CD14-positive monocyte (primary cell): ENCODE measurements around the gene RBM44. TPM values are rescaled to one million over a fixed set of nuclear protein-coding genes. Genes with fewer than 3 reads are reported as not detected.

ENCODE experiments used
- DNase-seq, 3 donors: peaks; one replicate each; pipeline ENCODE4 v3.0.0-alpha.2; 2011 to 2022
- H2AFZ ChIP-seq: 2 replicates; pipeline ENCODE4 v1.6.0; 2012; ENCODE audit warnings: mild to moderate bottlenecking, low read depth, low read length, inconsistent platforms; ENCODE audit not compliant: insufficient read depth, poor library complexity, severe bottlenecking
- H3K27ac ChIP-seq, 2 donors: 1 replicate in 1 of 2; 2 replicates in 1 of 2; pipeline ENCODE4 v1.5.1; 2012 to 2013; ENCODE audit warnings: low read length in 2 of 2, control low read depth in 1 of 2, inconsistent platforms in 1 of 2, low read depth in 1 of 2, mild to moderate bottlenecking in 1 of 2
- H3K27me3 ChIP-seq, 2 donors: one replicate each; pipeline versions ENCODE4 v1.6.0 to v1.6.1; 2011 to 2013; ENCODE audit warnings: low read length in 2 of 2; ENCODE audit not compliant: control insufficient read depth in 2 of 2, insufficient read depth in 2 of 2
- H3K36me3 ChIP-seq, 2 donors: replicated peaks in 1 of 2; 1 replicate in 1 of 2; 2 replicates in 1 of 2; pipeline versions ENCODE4 v1.5.1 to v1.6.1; 2012 to 2013; ENCODE audit warnings: low read length in 2 of 2, control low read depth in 1 of 2, inconsistent platforms in 1 of 2, mild to moderate bottlenecking in 1 of 2; ENCODE audit not compliant: insufficient read depth in 2 of 2, control insufficient read depth in 1 of 2
- H3K4me1 ChIP-seq, 2 donors: 1 replicate in 1 of 2; 2 replicates in 1 of 2; pipeline versions ENCODE4 v1.5.1 to v1.6.1; 2012 to 2013; ENCODE audit warnings: low read length in 2 of 2, control low read depth in 1 of 2, inconsistent platforms in 1 of 2, mild to moderate bottlenecking in 1 of 2, moderate library complexity in 1 of 2; ENCODE audit not compliant: insufficient read depth in 2 of 2, control insufficient read depth in 1 of 2
- H3K4me2 ChIP-seq: replicated peaks from 2 replicates; pipeline ENCODE3; 2012; ENCODE audit warnings: low read length, moderate library complexity, mild to moderate bottlenecking; ENCODE audit not compliant: poor library complexity, severe bottlenecking; ENCODE audit errors: extremely low read depth
- H3K4me3 ChIP-seq, 3 experiments: fragments of 200-600 bp in 1 of 3; sonication (generic) in 1 of 3; replicated peaks in 1 of 3; 1 replicate in 2 of 3; 2 replicates in 1 of 3; pipeline ENCODE4 v1.5.1; 2011 to 2013; ENCODE audit warnings: low read length in 3 of 3, mild to moderate bottlenecking in 3 of 3, control low read depth in 2 of 3, low read depth in 2 of 3, inconsistent platforms in 1 of 3, moderate library complexity in 1 of 3
- H3K79me2 ChIP-seq: 2 replicates; pipeline ENCODE4 v1.6.0; 2012; ENCODE audit warnings: mild to moderate bottlenecking, control low read depth, inconsistent platforms, low read length, moderate library complexity; ENCODE audit not compliant: insufficient read depth
- H3K9ac ChIP-seq: 2 replicates; pipeline ENCODE4 v1.6.0; 2017; ENCODE audit warnings: low read length, mild to moderate bottlenecking; ENCODE audit not compliant: insufficient read depth, poor library complexity, severe bottlenecking
- H3K9me3 ChIP-seq, 2 donors: replicated peaks in 1 of 2; 1 replicate in 1 of 2; 2 replicates in 1 of 2; pipeline versions ENCODE4 v1.5.1 to v1.6.1; 2012 to 2013; ENCODE audit warnings: low read length in 2 of 2, control low read depth in 1 of 2; ENCODE audit not compliant: control insufficient read depth in 1 of 2, insufficient read depth in 1 of 2
- H4K20me1 ChIP-seq: 2 replicates; pipeline ENCODE4 v1.6.0; 2012; ENCODE audit warnings: mild to moderate bottlenecking, low read length, control low read depth, moderate library complexity; ENCODE audit not compliant: insufficient read depth
- H3K27ac Mint-ChIP-seq, 7 donors: one replicate each; pipeline ENCODE4 v1.8.0; 2020; ENCODE audit warnings: mild to moderate bottlenecking in 7 of 7, mixed read lengths in 7 of 7, moderate library complexity in 6 of 7, inconsistent platforms in 2 of 7
- H3K27me3 Mint-ChIP-seq, 3 donors: one replicate each; pipeline ENCODE4 v1.8.0; 2021 to 2022; ENCODE audit warnings: low read depth in 3 of 3, mild to moderate bottlenecking in 3 of 3, mixed read lengths in 3 of 3, moderate library complexity in 3 of 3, inconsistent platforms in 1 of 3
- H3K36me3 Mint-ChIP-seq, 2 donors: one replicate each; pipeline ENCODE4 v1.8.0; 2020; ENCODE audit warnings: mixed read lengths in 2 of 2, inconsistent platforms in 1 of 2, mild to moderate bottlenecking in 1 of 2
- H3K4me1 Mint-ChIP-seq: one replicate; pipeline ENCODE4 v1.8.0; 2020; ENCODE audit warnings: mild to moderate bottlenecking, mixed read lengths
- H3K4me3 Mint-ChIP-seq, 2 donors: one replicate each; pipeline ENCODE4 v1.8.0; 2020; ENCODE audit warnings: mild to moderate bottlenecking in 2 of 2, mixed read lengths in 2 of 2, moderate library complexity in 1 of 2
- H3K9me3 Mint-ChIP-seq, 7 donors: one replicate each; pipeline ENCODE4 v1.8.0; 2020 to 2022; ENCODE audit warnings: mixed read lengths in 7 of 7, mild to moderate bottlenecking in 6 of 7, moderate library complexity in 6 of 7, inconsistent platforms in 2 of 7
- CTCF ChIP-seq: fragments of 200-600 bp; IDR thresholded peaks from one replicate; pipeline ENCODE4 v1.8.0; 2022; ENCODE audit warnings: antibody characterized with exemption, mild to moderate bottlenecking
- WGBS: methylation state at CpG from one replicate; pipeline ENCODE4 v1.1.5; 2013; ENCODE audit warnings: missing lambda C conversion rate; ENCODE audit not compliant: insufficient coverage; 5-methylcytosine and 5-hydroxymethylcytosine counted together
- intact Hi-C, 2 donors: fragments of 100-400 bp; cut with micrococcal nuclease; formaldehyde crosslinking; loops; one replicate each; pipeline versions ENCODE4 v1.15.0 to v1.15.1; 2023
- polyA plus RNA-seq, 3 donors: library from polyadenylated mRNA; depleted of rRNA in 1 of 3; unstranded in 2 of 3; stranded (reverse) in 1 of 3; fragments of 300-500 nt in 2 of 3; fragments of >200 nt in 1 of 3; fragmentation: Illumina TruSeq in 2 of 3; gene quantifications; 1 replicate in 2 of 3; 2 replicates in 1 of 3; pipeline ENCODE4 v1.2.3, GENCODE V29; 2012 to 2021

The RBM44 gene
- polyA plus RNA-seq, 3 donors: 0.07 to 1.5 TPM; not detected in 1

- no peak overlapping the region for H3K27ac Mint-ChIP-seq
- Histone ChIP-seq H3K9ac (no peak overlapping the region), H3K79me2 (no peaks in the 10 kb centered on the region), H3K36me3 (no peaks in the 10 kb centered on the region), H3K27ac (no peak overlapping the region), H3K4me3 (no peak overlapping the region), H4K20me1 (no peaks in the 10 kb centered on the region), H3K4me1 (no peaks in the 10 kb centered on the region), H3K27me3 (peaks cover 11 to 34% of the 10 kb centered on the region in 2 donors), H2AFZ (no peak overlapping the region), H3K9me3 (no peaks in the 10 kb centered on the region), H3K4me2 (no peak overlapping the region)
- H3K9me3 Mint-ChIP-seq: peaks cover 0 to 8% (median 2%) of the 10 kb centered on the region in 7 donors
- H3K27me3 Mint-ChIP-seq: peaks cover 26 to 45% (median 44%) of the 10 kb centered on the region in 3 donors
- peaks cover 18% of the 10 kb centered on the region for H3K4me1 Mint-ChIP-seq
- no peak for TF ChIP-seq CTCF
- peak overlapping the region in 1 of 2 donors; percentile 15 for H3K4me3 Mint-ChIP-seq
- intact Hi-C loops: no loop called here
- 98% methylated on average over 10 of the region's 11 CpGs for WGBS
- H3K36me3 Mint-ChIP-seq: peaks cover 0 to 2% of the 10 kb centered on the region in 2 donors
- DNase-seq: no peak
Observed at GRCh38 chr2:237861875-237862527, 63.4 kb downstream of the RBM44 start.

GRCh38 chr2:237862528-237862895, 63.9 kb downstream of the RBM44 start:
- TF ChIP-seq CTCF: no peak
- Histone ChIP-seq H3K9ac (peak overlapping the region; percentile 15), H3K4me1 (no peaks in the 10 kb centered on the region), H3K36me3 (no peaks in the 10 kb centered on the region), H2AFZ (no peak overlapping the region), H4K20me1 (no peaks in the 10 kb centered on the region), H3K4me3 (no peak overlapping the region), H3K9me3 (no peaks in the 10 kb centered on the region), H3K79me2 (no peaks in the 10 kb centered on the region), H3K27ac (no peak overlapping the region), H3K4me2 (no peak overlapping the region), H3K27me3 (peaks cover 11 to 37% of the 10 kb centered on the region in 2 donors)
- H3K27me3 Mint-ChIP-seq: peaks cover 26 to 45% (median 44%) of the 10 kb centered on the region in 3 donors
- intact Hi-C loops: no loop called here
- H3K4me1 Mint-ChIP-seq: peaks cover 18% of the 10 kb centered on the region
- peaks cover 0 to 2% of the 10 kb centered on the region in 2 donors for H3K36me3 Mint-ChIP-seq
- 97% methylated on average over 4 of the region's 8 CpGs for WGBS
- no peak overlapping the region for H3K27ac Mint-ChIP-seq
- H3K4me3 Mint-ChIP-seq: no peak overlapping the region
- DNase-seq: no peak
- peaks cover 0 to 9% (median 2%) of the 10 kb centered on the region in 7 donors for H3K9me3 Mint-ChIP-seq
